ENCODE measurements around the gene ACAD10.

Gene ACAD10

DNA sequence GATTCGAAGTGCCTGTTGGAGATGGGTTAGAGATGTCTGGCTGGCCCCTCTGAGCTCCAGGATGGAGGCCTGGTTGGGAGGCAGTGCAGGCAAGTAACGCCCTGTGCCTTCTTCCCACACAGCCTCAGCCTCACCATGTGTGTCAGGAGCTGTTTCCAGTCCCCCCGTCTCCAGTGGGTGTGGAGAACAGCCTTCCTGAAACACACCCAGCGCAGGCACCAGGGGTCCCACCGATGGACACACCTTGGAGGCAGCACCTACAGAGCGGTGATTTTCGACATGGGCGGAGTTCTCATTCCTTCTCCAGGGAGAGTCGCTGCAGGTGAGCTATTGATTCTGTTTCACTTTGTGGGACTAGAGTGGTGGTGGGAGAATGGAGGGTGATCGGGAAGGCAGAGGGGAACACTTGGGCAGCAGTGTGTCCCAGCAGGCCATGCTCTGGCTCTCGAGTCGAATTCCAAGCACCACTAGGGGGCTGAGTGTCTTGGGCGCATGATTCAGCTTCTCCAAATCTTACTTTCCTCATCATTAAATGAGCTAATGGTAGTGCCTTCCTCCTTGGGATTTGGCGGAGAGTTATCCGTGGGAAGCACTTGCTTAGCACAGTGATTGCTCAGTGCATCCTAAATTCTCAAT lies 6.8 kb downstream of the ACAD10 start:
- Histone ChIP-seq H3K36me3 (ENCODE audit: control insufficient read depth in 2 of 2, insufficient read depth in 1 of 2, low read length in 2 of 2) (peaks cover 15 to 40% of the 10 kb centered on the region in 2 experiments; a peak in 2 of 3 replicates), H3K4me1 (ENCODE audit: control insufficient read depth, insufficient read depth, low read length) (no peaks in the 10 kb centered on the region), H3K27ac (ENCODE audit: extremely low read depth, low read depth, low read length) (no peak overlapping the region), H3K4me3 (ENCODE audit: low read depth, low read length) (no peak overlapping the region), H3K9me3 (ENCODE audit: control insufficient read depth, insufficient read depth, low read depth, low read length) (no peaks in the 10 kb centered on the region)
- no peak for TF ChIP-seq ZNF658 (tag by site-specific recombination; IDR thresholded peaks at IDR 0.05)
- TF ChIP-seq, protein P1, sequence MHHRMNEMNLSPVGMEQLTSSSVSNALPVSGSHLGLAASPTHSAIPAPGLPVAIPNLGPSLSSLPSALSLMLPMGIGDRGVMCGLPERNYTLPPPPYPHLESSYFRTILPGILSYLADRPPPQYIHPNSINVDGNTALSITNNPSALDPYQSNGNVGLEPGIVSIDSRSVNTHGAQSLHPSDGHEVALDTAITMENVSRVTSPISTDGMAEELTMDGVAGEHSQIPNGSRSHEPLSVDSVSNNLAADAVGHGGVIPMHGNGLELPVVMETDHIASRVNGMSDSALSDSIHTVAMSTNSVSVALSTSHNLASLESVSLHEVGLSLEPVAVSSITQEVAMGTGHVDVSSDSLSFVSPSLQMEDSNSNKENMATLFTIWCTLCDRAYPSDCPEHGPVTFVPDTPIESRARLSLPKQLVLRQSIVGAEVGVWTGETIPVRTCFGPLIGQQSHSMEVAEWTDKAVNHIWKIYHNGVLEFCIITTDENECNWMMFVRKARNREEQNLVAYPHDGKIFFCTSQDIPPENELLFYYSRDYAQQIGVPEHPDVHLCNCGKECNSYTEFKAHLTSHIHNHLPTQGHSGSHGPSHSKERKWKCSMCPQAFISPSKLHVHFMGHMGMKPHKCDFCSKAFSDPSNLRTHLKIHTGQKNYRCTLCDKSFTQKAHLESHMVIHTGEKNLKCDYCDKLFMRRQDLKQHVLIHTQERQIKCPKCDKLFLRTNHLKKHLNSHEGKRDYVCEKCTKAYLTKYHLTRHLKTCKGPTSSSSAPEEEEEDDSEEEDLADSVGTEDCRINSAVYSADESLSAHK (tag by site-specific recombination; IDR thresholded peaks at IDR 0.05) = peak; percentile 54
- TF ChIP-seq EGR2 (tag by site-specific recombination; IDR thresholded peaks at IDR 0.05; ENCODE audit: low read depth) = peak; percentile 4; the same call in 1 of the 2 replicates
- CTCF ChIA-PET = interaction anchor here (0.6 to 1.7 kb wide), 6 partner anchors 9 to 119 kb away, joined by 3 read pairs; no protein-coding TSS in a partner anchor
- POLR2A ChIA-PET = no interaction called here

DNA sequence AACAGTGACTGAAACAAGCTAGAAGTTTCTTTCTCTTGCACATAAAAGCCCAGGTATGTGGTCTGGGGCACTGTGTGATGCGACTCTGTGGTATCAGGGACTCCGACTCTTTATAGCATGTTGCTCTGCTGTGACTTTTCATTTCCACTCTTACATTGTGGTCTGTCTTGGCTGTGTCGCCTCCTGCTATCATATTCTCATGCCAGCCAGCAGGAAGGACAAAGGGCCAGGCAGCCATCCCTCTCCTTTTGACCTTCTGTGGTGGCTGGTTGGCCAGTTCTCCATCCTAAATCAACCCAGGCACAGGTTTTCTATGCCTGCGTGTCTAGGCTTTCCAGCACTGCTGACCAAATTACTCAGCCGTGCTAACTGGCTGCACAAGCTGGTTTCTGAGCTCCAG lies 8.0 kb downstream of the ACAD10 start:
- no peak for TF ChIP-seq BCL11B (tag by site-specific recombination; IDR thresholded peaks at IDR 0.05; ENCODE audit: low read depth)
- TF ChIP-seq, protein P2, sequence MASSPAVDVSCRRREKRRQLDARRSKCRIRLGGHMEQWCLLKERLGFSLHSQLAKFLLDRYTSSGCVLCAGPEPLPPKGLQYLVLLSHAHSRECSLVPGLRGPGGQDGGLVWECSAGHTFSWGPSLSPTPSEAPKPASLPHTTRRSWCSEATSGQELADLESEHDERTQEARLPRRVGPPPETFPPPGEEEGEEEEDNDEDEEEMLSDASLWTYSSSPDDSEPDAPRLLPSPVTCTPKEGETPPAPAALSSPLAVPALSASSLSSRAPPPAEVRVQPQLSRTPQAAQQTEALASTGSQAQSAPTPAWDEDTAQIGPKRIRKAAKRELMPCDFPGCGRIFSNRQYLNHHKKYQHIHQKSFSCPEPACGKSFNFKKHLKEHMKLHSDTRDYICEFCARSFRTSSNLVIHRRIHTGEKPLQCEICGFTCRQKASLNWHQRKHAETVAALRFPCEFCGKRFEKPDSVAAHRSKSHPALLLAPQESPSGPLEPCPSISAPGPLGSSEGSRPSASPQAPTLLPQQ (tag by site-specific recombination; IDR thresholded peaks at IDR 0.05) = no peak
- TF ChIP-seq ZNF501 (tag by site-specific recombination; IDR thresholded peaks at IDR 0.05) = no peak
- TF ChIP-seq ZNF239 (tag by site-specific recombination; IDR thresholded peaks at IDR 0.05) = no peak
- no peak for TF ChIP-seq ZBTB7A (tag by site-specific recombination; IDR thresholded peaks at IDR 0.05; ENCODE audit: low read depth)
- no peak for TF ChIP-seq ZNF175 (tag by site-specific recombination; IDR thresholded peaks at IDR 0.05)
- no peak for TF ChIP-seq SP7 (tag by site-specific recombination; IDR thresholded peaks at IDR 0.05)
- no peak for TF ChIP-seq SALL2 (tag by site-specific recombination; IDR thresholded peaks at IDR 0.05; ENCODE audit: borderline replicate concordance)
- TF ChIP-seq HOXC10 (CRISPR knock-in tag; IDR thresholded peaks at IDR 0.05) = no peak
- no peak for TF ChIP-seq ZNF658 (tag by site-specific recombination; IDR thresholded peaks at IDR 0.05)
- no peak for TF ChIP-seq ZNF24 (tag by site-specific recombination; IDR thresholded peaks at IDR 0.05)
- TF ChIP-seq ZXDB (tag by site-specific recombination; IDR thresholded peaks at IDR 0.05) = no peak
- TF ChIP-seq ZNF324 (tag by site-specific recombination; IDR thresholded peaks at IDR 0.05) = no peak
- TF ChIP-seq ZNF558 (tag by site-specific recombination; IDR thresholded peaks at IDR 0.05) = no peak
- H3K27ac ChIP-seq (ENCODE audit: extremely low read depth, low read depth, low read length) = no peak overlapping the region
- H3K9me3 ChIP-seq (ENCODE audit: control insufficient read depth, insufficient read depth, low read depth, low read length) = no peaks in the 10 kb centered on the region
- ChIA-PET POLR2A (interaction anchor here (0.7 kb wide), 1 partner anchor 8 kb away, joined by 3 read pairs; the partner anchor contains the start of genes ACAD10 and BRAP), CTCF (interaction anchor here (0.6 to 0.7 kb wide), 2 partner anchors 20 to 175 kb away, joined by 3 read pairs; no protein-coding TSS in a partner anchor)
- H3K4me3 ChIP-seq (ENCODE audit: low read depth, low read length) = no peak overlapping the region
- H3K36me3 ChIP-seq (ENCODE audit: control insufficient read depth in 2 of 2, insufficient read depth in 1 of 2, low read length in 2 of 2) = peaks cover 25 to 44% of the 10 kb centered on the region in 2 experiments; a peak in 2 of 3 replicates
- H3K4me1 ChIP-seq (ENCODE audit: control insufficient read depth, insufficient read depth, low read length) = no peaks in the 10 kb centered on the region

DNA sequence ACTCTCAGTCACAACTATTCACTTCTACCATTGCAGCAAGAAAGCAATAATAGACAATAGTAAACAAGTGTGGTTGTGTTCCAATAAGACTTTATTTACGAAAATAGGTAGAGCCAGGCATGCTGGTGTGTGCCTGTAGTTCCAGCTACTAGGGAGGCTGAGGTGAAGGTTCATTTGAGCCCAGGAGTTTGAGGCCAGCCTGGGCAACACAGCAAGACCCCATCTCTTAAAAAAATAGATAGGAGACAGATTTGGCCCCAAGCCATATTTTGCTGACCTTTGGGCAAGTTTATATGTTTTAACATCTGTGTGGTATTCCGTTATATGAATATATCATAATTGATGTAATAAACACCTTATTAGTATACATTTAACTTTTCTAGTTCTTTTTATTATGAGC lies 14.1 kb downstream of the ACAD10 start:
- Histone ChIP-seq H3K9me3 (ENCODE audit: control insufficient read depth, insufficient read depth, low read depth, low read length) (no peaks in the 10 kb centered on the region), H3K27ac (ENCODE audit: extremely low read depth, low read depth, low read length) (no peak overlapping the region), H3K4me3 (ENCODE audit: low read depth, low read length) (no peak overlapping the region), H3K36me3 (ENCODE audit: control insufficient read depth in 2 of 2, insufficient read depth in 1 of 2, low read length in 2 of 2) (peaks cover 39 to 48% of the 10 kb centered on the region in 2 experiments), H3K4me1 (ENCODE audit: control insufficient read depth, insufficient read depth, low read length) (no peaks in the 10 kb centered on the region)
- TF ChIP-seq, protein P3, sequence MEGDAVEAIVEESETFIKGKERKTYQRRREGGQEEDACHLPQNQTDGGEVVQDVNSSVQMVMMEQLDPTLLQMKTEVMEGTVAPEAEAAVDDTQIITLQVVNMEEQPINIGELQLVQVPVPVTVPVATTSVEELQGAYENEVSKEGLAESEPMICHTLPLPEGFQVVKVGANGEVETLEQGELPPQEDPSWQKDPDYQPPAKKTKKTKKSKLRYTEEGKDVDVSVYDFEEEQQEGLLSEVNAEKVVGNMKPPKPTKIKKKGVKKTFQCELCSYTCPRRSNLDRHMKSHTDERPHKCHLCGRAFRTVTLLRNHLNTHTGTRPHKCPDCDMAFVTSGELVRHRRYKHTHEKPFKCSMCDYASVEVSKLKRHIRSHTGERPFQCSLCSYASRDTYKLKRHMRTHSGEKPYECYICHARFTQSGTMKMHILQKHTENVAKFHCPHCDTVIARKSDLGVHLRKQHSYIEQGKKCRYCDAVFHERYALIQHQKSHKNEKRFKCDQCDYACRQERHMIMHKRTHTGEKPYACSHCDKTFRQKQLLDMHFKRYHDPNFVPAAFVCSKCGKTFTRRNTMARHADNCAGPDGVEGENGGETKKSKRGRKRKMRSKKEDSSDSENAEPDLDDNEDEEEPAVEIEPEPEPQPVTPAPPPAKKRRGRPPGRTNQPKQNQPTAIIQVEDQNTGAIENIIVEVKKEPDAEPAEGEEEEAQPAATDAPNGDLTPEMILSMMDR (tag by site-specific recombination; IDR thresholded peaks at IDR 0.05) = no peak
- TF ChIP-seq ZNF223 (tag by site-specific recombination; IDR thresholded peaks at IDR 0.05) = no peak
- no peak for TF ChIP-seq OSR2 (tag by site-specific recombination; IDR thresholded peaks at IDR 0.05)
- no peak for TF ChIP-seq SCRT2 (tag by site-specific recombination; IDR thresholded peaks at IDR 0.05)
- CTCF ChIA-PET = no interaction called here
- POLR2A ChIA-PET = interaction anchor here (0.7 kb wide), 1 partner anchor 339 kb away, joined by 5 read pairs; no protein-coding TSS in a partner anchor

Measured in HEK293 (cell line).